Measurements from ENCODE around the gene SNTA1.
"Not testable (repeated sequence)": the region's sequence is repeated elsewhere in the genome, so short reads cannot be mapped to it uniquely, and the experiment has no call there.

The SNTA1 gene

DNA sequence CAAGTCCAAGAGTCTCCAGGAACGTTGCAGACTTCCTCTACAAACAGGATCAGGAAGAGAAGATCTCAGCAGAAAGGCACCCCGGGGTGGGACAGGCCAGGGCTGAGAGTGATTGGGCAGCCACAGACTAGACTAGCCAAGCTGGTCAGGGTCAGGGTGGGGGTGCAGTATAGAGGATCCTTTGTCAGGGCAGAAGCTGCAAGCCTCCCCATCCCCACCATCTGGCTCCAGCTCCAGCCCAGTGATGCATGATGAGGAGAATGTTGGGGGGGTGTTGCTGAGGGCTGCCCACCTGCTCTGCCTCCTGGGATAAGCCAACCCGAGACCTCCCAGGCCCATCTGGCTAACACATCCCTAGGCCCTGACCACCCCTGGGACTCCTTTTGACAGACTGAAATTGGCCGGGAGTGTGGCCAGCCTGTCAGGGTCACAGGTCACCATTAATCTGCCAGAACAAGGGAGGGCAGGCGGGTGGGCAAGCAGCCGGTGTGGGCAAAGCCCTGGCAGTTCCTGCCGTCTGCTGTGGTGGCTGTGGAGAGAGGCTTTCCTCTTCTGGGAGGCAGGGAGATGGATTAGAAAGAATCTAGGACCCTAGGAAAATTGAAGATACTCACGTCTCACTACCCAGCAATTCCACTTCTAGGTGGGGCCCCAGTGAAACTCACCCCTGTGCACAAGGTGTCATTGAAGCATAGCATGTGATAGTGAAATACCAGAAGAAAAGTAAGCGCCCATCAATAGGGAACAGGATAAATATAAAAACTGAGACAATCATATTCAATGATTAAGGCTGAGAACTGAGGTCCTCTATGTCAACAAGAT lies 22.1 kb upstream of the SNTA1 start:
- DNase-seq = no peak

DNA sequence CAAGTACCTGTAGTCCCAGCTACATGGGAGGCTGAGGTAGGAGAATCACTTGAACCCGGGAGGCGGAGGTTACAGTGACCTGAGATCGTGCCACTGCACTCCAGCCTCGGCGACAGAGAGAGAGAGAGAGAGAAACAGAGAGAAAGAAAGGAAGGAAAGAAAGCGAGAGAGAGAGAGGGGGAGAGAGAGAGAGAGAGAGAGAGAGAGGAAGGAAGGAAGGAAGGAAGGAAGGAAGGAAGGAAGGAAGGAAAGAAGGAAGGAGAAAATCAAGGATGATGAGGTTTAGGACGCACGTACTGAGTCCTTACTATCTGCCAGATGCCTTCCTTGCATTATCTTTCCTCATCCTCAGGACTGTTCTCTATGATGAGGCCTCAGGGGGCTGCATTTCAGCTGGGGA lies 21.2 kb upstream of the SNTA1 start:
- DNase-seq = not testable (repeated sequence)

DNA sequence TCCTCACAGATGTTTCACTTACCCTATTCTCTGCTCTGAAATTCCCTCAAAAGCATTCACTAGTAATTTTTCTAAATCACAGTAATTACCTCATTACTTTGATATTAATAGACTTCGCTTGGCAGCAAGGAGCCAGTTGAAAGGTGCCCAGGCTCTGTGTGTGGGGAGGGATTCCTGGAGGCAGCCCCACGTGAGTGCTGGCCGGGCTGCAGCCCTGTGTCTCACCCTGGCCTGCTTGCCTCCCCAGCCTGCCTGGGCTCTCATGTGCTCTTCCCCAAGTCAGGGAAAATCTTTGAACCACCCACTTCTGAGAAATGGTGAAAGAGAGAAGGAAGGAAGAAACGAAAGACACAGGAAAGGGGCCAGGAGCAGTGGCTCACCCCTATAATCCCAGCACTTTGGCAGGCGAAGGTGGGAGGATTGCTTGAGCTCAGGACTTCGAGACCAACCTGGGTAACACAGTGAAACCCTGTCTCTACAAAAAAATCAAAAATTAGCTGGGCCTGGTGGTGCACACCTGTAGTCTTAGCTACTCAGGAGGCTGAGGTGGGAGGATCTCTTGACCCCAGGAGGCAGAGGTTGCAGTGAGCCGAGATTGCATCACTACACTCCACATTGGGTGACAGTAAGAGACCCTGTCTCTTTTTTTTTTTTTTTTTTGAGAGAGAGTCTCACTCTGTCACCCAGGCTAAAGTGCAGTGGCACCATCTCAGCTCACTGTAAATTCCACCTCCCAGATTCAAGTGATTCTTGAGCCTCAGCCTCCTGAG lies 20.0 kb upstream of the SNTA1 start:
- no peak for DNase-seq

DNA sequence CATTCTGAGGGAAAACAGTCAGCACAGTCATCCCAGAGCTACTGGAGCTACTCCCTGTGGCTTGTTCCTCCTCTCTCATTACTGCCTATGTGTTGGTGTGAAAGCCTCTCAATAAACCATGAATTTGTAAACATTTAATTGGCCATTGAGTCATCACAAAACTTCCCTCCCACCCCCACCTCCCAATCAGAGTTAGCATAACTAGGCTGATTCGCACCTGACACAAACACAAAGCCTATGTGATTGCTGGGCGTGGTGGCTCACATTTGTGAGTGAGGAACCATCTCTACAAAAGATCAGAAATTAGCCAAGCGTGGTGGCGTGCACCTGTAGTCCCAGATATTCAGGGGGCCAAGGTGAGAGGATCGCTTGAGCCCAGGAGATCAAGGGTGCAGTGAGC lies 17.1 kb upstream of the SNTA1 start:
- no peak for DNase-seq

DNA sequence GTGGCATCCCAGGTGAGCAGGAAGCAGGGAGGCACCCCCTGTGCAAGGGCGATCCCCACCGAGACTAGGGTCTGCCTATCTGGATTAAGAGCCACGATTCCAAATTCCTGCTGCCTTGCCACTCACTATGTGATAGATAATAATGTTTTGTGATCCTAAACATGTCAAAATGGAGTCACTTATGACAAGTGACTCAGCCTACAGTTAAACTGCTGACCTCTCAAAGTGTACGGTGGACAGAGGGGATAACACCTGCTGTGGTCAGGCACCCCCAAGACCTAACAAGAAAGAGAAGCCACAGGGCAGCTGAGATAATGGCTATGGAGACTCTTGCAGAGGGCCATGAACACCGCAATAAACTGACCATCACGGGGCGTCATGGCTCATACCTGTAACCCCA lies 16.0 kb upstream of the SNTA1 start:
- no peak for DNase-seq

DNA sequence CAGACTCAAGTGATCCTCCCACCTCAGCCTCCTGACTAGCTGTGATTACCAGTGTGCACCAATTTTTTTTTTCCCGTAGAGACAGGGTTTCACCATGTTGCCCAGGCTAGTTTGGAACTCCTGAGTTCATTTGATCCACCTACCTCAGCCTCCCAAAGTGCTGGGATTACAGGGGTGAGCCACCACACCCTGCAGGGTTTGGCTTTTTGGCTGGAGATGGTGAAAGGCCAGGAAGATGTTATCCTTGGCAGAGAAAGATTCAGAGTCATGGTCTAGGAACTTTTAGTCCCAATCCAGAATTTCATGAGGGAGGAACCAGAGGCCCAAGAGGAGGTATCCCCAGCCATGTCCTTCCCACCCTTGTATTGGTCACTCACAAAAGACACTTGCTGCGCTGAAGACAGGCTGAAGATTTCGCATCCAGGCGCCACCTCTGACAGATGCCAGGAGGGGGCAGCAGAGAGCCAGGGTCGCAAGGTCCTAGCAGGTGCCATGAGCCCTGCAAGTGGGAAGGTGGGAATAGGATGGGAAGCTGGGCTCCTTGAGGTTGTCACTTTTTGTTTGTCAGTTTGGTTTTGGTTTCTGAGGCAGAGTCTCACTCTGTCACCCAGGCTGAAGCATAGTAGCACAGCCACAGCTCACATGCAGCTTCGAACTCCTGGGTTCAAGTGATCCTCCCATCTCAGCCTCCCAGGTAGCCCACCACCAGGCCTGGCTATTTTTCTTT lies 13.5 kb upstream of the SNTA1 start:
- DNase-seq = peak; percentile 38

DNA sequence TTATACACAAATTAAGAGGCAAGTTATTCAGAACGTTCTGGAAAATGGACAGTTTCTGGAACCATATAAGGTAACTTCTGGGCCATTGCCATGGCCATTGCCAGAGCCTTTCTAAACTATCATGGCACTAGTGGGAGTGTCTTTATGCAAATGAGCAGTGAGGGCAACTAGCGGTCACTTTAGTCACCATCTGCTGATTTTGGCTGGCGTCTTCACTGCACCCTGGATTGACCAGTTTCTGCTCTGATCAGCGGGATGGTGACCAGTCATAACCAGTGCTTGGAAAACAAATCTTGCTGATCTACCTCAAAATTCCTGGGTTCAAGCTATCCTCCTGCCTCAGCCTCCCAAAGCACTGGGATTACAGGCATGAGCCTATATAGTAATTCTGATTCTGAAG lies 7.3 kb upstream of the SNTA1 start:
- no peak for DNase-seq

DNA sequence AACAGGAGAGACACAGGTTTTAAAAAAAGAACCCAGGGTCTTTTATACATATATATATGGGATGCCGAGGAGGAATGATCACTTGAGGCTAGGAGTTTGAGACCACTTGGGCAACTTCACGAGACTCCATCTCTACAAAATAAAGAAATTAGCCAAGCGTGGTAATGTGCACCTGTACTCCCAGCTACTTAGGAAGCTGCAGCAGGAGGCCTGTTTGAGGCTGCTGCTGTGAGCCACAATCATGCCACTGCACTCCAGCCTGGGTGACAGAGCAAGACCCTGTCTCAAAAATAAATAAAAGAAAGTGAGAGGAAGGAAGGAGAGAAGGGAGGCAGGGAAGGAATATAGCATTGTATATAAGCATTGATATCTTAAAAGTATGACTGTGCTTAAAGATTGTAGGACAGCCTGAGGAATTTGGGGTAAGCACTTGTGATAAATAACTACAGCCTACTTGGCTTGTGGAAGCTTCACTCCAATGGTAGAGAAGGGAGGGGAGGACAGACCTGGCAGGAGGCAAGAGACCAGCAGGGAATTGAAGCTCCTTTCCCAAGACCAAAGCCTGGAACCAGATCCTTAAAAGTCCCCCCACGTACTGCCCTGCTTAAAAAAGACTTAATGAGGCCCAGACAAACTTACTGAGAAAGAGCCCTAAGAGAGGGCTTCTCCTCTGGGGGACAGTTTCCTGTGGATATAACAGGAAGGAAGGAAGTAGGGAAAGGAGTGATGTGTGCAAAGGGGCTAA lies 2.5 kb upstream of the SNTA1 start:
- no peak for DNase-seq

DNA sequence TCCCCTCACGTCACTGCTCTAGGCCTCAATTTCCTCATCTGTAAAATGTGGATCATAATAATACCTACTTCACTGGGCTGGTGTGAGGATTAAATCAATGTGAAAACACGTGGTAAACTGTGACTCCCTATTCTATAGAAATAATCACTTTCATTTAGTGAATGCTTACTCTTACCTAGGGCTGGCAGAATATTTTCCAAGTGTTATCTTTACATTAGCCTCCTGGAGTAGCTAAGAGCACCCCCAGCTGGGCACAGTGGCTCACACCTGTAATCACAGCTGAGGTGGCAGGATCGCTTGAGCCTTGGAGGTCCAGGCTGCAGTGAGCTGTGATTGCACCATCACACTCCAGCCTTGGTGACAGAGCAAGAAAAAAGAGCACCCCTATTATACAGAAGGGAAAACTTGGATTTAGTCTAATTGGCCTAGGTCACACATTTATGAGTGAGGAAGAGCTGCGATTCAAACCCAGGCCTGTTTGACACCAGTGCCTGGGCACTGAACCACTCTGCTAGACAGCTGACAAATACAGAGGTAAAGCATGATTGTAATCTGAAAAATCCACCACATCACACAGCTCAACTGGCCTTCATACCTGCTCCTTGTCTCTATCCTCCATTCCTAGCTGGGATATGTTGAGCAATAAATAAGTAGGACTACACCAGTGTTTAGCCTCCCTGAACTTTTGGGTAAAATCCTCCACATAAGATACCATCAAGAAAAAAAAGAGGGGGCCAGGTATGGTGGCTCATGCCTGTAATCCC lies 1.4 kb upstream of the SNTA1 start:
- no peak for DNase-seq

DNA sequence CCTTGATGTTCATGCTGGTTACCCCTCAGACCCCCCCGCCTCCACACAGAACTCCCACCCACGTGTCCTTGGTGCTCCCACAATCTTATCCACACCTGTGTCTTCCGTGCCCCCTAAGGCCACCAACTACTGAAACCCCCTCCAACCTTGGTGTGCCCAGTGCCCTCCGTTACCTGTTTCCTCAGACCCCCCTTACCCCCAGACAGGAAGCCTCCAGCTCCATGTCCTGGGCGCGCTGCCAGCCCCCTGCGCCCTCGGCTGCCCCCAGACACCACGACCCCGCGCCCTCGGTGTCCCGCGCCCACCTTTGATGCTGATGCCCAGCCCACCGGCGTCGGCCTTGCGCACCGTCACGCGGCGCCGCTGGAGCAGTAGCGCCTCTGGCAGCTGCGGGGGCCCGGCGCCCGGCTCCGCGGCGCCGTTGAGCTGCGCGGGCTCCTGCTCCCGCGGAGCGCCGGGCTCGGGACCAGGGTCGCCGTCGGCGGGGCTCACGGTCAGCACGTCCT lies 504 bp downstream of the SNTA1 start:
- DNase-seq = no peak

DNA sequence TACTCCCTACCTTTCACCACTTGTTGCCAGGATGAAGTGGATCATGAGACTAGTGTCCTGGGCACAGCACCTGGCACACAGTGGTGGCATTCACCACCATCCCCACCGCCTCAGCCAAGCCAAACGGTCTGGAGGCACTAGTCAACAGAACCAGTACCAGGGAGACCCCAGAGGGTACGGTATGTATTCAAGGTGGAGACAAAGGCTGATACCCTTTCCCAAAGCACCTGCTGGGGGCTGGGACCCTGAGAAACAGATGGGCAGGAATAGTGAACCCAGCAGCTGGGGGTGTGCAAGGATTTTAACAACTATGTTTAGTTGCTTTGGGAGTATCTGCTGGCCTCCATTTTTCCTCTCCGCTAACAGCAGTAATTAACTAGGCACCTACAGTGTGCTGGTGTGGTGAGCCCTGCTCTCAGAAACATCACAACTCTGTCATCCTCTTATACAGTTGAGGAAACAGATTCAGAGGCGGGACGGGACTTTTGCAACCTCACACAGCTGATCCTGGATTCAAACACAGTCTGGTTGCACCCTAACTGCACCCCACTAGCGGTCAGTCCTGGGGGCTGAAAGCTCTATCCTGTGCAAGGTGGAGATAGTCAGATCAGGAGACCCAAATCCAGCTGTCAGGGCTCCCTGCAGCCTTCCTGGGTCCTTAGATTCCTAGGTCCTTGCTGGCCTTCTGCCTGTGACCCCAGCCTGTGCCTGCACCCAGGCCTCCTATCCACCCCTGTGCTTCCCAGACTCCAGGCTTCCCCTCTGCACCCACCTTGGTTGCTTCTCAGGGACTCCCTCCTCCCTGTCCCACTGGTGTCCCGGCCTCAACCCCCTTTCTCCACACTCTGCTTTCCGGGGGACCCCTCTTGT lies 1.2 kb downstream of the SNTA1 start:
- DNase-seq = no peak

DNA sequence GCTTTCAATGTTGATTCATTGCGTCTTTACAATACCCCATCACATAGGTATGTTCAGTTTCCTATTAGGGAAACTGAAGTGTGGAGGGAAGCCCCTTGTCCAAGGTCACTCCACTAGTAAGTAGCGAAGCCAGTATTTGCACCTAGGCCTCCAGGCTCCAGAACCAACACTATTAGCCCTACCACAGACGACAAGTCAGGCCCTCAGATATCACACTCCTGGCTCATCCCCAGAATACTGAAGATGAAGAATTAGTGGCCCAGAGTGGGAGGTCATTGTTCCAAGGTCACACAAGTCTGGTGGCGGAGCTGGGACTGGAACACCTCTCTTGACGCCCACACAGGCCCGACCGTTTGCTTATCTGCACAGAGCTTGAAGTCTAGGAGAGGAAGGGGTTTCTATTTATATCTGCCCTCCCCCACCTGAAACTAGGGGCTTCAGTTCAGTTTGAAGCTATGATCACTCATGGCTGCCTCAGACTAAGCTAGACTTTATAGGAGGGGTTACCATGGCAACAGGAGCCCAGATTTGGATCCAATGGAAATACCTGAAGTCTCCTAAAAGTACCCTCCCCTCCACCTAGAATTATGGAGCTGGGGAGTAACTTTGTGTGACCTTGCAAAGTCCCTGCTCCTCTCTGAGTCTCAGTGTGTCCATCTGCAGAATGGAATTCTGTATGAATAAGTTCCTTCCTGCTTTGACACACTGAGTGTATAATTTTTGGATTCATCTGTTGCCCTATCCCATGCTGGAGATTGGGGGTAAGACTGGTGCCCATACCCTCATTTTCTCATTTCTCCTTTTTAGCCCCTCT lies 2.2 kb downstream of the SNTA1 start:
- no peak for DNase-seq

DNA sequence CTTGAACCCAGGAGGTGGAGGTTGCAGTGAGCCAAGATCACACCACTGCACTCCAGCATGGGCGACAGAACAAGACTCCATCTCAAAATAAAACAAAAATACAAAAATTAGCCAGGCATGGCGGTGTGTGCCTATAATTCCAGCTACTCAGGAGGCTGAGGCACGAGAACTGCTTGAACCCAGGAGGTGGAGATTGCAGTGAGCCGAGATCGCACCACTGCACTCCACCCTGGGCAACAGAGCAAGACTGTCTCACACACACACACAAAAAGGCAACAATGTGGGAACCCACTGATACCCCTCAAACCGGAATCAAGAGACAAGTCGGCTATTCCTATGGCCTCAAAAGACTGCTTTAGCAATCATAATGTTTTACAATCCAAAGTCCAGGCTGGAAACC lies 3.0 kb downstream of the SNTA1 start:
- not testable (repeated sequence) for DNase-seq

DNA sequence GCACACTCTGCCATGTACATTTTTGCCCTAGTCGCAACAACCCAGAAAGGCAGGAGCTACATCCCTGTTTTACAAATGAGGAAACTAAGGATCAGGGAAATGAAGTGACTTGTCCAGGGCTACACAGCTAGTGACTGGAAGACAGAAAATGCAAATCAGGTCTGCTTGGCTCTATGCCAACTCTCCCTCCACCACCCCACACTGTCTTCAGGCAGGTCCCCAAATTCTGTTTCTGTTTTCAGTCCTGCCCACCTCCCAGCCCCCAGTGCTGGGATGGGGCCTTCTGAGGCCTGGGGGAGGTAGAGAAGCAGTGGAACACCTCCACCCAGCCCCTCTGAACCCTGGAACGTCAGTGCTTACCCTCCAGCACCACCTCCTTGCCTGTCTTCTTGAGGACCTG lies 5.1 kb downstream of the SNTA1 start:
- DNase-seq = no peak

DNA sequence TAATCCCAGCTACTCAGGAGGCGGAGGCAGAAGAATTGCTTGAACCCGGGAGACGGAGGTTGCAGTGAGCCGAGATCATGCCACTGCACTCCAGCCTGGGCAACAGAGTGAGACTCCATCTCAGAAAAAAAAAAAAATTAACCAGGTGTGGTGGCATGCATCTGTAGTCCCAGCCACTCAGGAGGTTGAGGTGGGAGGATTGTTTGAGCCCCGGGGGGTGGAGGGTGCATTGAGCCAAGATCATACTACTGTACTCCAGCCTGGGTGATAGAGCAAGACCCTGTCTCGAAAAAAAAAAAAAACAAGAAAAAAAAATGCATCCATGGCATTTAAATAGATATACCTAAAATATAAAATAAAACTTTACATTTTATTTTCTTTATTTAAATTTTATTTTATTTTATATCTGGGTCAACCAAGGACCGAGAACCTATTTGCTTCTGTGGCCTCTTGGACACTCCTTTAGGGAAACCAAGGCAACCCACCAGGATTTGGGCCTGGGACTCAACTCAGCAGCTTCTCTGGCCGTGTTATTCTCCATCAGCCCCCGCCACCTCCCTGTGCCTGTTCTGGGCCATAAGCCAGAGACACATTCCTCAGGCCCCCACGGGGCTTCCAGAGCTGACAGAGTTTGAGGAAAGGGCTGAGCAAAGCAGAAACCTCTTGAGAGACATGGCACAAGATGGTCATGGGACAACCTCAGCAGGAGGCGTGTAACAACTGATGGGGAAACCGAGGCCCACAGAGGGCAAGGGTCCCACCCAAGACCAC lies 6.2 kb downstream of the SNTA1 start:
- DNase-seq = no peak

DNA sequence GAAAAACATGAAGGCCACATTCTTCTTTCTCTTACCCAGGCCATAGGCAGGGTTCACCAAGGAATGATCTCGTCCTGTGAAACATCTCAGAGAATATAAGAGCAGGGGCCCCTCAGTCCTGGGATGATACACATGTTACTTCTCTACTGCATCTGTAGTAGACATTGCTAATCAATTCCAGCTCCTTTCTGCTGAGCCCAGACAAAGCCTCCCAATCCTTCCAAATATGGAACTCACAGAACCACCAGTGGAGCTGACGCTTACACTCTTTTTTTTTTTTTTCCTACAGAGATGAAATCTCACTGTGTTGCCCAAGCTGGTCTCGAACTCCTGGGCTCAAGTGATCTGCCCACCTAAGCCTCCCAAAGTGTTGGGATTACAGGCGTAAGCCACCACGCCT lies 9.1 kb downstream of the SNTA1 start:
- DNase-seq = no peak

DNA sequence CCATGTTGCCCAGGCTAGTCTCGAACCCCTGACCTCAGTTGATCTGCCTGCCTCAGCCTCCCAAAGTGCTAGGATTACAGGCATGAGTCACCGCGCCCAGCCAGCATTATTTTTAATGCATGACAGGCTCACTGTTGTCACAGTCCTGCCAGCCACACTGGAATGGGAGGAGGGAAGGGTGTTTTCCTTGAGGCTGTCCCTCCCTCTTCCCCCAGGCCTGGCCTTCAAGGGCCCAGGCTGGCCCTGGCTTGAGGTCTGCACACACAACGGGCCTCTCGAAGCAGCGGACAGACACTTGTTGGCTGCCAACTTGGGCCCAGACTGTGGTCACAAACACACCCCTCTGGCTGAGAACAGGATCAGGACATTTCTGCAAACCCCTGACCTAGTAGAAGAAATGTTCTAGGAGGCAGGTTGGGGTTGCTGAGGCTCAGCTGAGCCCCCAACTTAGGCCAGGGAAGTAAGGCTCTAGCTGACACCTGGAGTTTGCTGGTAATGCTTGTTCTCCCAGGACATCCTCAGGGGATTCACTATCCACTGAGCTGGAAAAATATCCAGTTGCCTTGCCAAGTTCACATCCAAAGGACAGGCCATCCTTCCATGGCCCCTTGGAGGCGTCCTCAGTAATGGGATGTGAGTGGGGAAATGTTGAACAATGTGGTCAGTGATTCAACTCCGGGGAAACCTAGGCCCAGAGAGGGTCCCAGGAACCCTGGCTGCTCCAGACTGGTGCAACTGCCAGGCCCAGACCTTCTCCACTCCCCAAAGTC lies 9.9 kb downstream of the SNTA1 start:
- DNase-seq = no peak

DNA sequence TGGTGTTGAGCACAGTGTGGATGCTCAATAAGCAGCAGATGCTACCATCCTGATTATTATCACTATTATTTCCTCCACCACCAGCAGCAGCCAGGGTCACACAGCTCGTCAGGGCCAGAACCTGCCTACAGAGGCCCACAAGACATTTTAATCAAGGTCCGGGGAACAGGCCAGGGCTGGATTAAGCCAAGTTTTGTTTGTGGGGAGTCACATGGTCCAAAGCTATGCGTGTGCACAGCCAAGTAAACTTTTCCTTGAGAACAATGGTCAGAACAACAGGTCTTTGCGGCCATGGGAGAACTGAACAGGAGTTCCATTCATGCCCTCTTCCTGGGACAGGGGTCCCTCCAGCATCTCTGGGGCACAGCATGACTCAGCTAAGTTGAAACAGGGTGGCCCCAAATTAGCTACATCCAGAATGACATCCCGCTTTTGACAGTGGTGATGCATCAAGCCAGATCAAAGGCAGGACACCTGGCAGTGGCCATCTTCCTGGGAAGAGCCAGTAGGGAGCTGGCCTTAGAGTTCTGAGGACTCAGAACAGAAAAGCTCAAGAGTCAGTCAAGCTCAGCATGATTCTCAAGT lies 11.7 kb downstream of the SNTA1 start:
- DNase-seq = no peak
